ENCODE measurements around the gene PRKG1.

DNA sequence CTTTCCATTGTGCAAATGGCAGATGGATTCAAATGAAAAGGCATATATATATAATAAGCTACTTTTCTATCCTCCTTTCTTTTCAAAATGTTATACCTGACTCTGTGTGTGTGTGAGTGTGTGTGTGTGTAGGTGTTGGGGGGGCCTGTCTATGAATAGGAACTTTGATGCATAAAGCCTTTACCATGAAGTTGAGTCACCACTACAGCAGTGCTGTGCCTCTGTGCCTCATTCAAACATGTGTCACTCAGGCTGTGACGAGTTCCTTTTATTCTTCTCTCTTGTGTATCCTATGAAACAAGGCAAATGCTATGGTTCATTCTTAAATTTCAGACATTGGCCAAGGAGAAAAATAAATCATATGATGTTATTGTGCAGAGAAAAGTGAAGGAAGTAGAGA lies 1187.1 kb downstream of the PRKG1 start:
- TF ChIP-seq POLR2A (IDR thresholded peaks at IDR 0.05) = no peak
- TF ChIP-seq, protein P1, sequence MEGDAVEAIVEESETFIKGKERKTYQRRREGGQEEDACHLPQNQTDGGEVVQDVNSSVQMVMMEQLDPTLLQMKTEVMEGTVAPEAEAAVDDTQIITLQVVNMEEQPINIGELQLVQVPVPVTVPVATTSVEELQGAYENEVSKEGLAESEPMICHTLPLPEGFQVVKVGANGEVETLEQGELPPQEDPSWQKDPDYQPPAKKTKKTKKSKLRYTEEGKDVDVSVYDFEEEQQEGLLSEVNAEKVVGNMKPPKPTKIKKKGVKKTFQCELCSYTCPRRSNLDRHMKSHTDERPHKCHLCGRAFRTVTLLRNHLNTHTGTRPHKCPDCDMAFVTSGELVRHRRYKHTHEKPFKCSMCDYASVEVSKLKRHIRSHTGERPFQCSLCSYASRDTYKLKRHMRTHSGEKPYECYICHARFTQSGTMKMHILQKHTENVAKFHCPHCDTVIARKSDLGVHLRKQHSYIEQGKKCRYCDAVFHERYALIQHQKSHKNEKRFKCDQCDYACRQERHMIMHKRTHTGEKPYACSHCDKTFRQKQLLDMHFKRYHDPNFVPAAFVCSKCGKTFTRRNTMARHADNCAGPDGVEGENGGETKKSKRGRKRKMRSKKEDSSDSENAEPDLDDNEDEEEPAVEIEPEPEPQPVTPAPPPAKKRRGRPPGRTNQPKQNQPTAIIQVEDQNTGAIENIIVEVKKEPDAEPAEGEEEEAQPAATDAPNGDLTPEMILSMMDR (IDR thresholded peaks at IDR 0.05) = no peak
